GM13976 (cell line): ENCODE results near the gene HLA-DPB1.

ENCODE experiments used
- DNase-seq: peaks from one replicate; pipeline ENCODE4 v3.0.0; 2012; ENCODE audit warnings: low spot score
- in situ Hi-C: fragments of 300-500 bp; cut with MboI; formaldehyde crosslinking; loops from one replicate; pipeline ENCODE4 v1.12.0; 2022; ENCODE audit warnings: low sequenced_read_pairs, mixed read lengths, inconsistent platforms; ENCODE audit not compliant: unreplicated experiment
- TF ChIP-seq, protein P1 (sequence below): IDR thresholded peaks from 2 replicates; pipeline ENCODE4 v1.5.1; 2012; ENCODE audit warnings: borderline replicate concordance, mild to moderate bottlenecking; ENCODE audit not compliant: insufficient read depth; ENCODE audit errors: extremely low read depth, missing control alignments, control extremely low read depth

Gene HLA-DPB1

DNA sequence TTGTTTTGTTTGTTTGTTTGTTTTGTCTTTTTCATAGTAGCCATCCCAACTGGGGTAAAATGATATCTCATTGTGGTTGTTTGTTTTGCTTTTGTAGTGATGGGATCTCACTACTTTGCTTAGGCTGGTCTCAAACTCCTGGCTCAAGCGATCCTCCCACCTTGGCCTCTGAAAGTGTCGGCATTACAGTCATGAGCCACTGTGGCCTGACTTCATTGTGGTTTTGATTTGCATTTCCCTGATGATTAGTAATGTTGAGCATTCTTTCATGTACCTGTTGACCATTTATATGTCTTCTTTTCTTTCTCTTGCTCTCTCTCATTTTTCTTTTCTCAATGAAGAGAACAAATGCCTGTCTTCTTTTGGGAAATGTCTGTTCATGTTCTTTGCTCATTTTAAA lies 35.6 kb upstream of the HLA-DPB1 start:
- TF ChIP-seq, protein P1, sequence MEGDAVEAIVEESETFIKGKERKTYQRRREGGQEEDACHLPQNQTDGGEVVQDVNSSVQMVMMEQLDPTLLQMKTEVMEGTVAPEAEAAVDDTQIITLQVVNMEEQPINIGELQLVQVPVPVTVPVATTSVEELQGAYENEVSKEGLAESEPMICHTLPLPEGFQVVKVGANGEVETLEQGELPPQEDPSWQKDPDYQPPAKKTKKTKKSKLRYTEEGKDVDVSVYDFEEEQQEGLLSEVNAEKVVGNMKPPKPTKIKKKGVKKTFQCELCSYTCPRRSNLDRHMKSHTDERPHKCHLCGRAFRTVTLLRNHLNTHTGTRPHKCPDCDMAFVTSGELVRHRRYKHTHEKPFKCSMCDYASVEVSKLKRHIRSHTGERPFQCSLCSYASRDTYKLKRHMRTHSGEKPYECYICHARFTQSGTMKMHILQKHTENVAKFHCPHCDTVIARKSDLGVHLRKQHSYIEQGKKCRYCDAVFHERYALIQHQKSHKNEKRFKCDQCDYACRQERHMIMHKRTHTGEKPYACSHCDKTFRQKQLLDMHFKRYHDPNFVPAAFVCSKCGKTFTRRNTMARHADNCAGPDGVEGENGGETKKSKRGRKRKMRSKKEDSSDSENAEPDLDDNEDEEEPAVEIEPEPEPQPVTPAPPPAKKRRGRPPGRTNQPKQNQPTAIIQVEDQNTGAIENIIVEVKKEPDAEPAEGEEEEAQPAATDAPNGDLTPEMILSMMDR, result no peak
- no peak for DNase-seq
- in situ Hi-C loops, result no loop called here

DNA sequence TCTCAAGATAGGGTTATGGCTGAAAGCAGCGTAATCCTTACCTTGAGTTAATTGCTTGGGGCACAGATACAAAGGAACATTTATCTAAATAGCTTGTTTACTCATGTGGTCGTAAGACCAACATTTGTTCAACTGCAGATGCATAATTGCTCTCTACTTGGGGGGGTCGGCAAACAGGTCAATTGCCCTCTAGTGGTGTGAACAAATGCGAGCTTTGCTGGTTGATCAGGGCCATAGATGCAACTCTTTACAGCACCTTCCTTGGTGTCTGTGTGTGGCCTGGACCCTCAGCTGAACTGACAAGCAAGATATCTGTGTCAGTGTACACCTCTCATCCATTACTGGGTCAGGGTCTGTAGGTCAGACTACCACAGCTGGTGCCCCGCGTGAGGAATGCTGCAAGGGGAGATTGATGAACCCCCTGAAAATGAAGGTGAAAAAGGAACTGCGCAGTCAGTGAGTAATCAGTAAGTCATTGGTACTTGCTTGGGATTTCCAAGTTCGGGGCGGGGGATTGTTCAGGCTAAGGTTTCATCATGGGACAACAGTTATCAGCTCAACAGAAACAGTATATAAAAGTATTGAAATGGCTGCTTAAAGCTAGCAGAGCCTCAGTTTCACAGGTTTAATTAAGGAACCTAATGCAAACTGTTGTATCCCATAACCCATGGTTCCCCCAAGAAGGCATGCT lies 26.3 kb upstream of the HLA-DPB1 start:
- DNase-seq, result no peak
- in situ Hi-C loops, result no loop called here
- TF ChIP-seq, protein P1, result no peak

DNA sequence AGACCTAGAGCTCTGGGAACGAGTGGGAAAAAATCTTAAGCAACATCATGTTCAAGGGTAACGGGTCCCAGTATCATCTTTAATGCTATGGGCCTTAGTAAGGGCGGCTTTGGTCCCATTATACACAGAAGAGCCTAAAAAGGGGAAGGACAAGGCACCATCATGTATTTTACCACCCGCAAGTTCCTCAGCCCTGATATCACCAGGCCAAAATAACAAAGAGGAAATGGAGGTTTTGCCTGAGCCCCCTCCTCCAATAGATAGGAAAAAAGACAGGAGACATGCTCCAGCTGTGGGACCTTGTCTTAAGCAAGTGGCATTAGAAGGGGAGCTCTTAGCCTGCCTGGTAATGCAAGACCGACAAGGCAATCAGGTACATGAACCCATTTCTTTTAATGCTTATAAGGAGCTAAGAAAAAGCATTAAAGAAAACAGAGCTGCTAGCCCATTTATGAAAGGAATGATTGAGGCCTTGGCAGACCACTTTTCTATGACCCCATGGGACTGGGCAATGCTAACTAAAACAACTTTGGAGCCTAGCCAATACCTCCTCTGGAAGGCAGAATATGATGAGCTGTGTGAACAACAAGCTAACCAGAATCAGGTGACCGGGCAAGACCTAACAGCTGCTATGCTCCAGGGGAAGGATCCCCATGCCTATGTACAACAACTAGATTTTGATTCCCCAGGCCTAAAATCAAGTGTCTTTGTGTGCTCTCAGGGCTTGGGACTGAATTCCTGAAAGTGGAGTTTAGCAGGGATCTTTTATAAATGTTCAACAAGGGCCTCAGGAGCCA lies 25.6 kb upstream of the HLA-DPB1 start:
- in situ Hi-C loops, result no loop called here
- no peak for DNase-seq
- TF ChIP-seq, protein P1, result no peak

DNA sequence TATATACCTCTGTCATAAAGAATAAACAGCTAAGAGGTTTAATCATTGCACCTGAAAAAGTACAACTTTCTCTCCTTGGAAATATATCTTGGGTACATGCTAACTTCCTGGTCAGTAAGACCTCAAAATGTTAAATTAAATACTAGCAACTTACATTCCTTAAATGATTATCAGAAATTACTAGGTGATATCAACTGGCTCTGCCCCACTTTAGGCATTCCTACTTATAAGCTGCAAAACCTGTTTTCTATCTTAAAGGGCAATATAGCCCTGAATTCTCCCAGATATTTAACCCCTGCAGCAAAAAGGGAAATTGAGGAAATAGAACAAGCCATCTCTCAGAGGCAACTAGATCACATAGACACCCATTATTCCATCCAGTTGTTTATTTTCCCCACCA lies 23.2 kb upstream of the HLA-DPB1 start:
- TF ChIP-seq, protein P1, result no peak
- DNase-seq, result no peak
- in situ Hi-C loops, result no loop called here

DNA sequence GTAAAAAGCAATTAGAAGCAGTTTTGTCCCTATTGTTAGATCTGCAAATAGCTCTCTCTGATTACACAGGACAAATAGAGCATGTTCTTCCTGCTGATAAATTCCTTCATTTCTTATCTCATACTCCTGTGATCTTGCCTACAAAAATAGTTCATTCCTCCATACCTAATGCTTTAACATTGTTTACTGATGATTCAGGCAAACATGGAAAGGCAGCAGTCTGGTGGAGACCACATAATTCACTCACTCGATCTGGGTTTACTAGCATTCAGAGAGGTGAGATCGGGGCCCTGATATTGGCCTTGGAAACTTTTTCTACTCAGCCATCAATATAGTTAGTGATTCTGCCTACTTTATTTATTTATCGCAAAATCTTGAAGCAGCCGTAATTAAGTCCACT lies 22.6 kb upstream of the HLA-DPB1 start:
- in situ Hi-C loops, result no loop called here
- DNase-seq, result no peak
- TF ChIP-seq, protein P1, result no peak

DNA sequence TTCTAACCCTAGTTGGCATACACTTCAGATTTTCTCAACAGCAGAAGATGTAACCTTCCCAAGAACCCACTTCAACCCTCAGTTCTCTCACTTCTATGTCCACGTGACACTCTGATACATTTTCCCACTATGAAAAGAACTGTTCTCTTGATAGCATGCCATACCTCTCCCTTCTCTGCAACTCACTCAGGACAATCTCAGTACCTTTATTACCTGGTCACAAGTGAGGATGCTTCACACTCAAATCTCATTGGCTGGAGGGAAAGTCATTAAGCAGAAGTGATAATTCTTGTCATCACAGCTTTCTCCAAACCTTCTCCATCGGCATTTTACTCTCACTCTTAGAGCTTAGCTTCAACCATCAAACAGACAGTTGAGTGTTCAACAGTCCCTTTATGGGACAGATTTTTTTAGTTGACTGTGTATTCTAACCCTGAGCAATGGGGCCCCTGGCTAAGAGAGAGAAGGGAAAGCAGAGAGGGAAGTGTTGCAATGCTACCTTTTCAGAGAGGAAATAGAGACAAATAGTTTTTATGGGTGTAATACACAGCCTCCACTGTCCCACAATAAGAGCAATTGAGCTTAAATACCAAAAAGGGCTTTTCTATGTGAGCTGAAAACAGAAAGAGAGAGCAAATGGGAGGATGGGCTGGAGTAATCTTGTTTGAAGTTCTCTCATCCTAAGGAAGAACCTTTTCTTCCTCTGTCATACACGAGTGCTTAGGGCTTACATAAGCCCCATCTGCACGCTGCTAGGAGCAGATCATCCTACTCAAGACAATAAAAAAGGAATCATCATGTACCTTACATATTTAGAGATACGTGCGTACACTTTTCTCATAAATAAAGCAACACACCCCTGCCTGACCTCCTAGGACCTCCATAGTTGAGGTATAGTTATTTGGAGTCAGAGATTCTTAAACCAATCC lies 18.3 kb upstream of the HLA-DPB1 start:
- TF ChIP-seq, protein P1, result no peak
- in situ Hi-C loops, result no loop called here
- DNase-seq, result no peak
